ENCODE results near the gene KCNQ4. TPM values are rescaled to one million over a fixed set of nuclear protein-coding genes. Genes with fewer than 3 reads are reported as not detected.

KCNQ4 gene
- total and polyA plus RNA-seq, 2 of the 13 experiments (the other 11 are each of a cell fraction or from before 2014, with no cell fraction given): 0.02 to 0.09 TPM

- DNase-seq (ENCODE audit: low spot score) (no peak), ATAC-seq (no peak), FAIRE-seq (no peak)
- BruUV-seq (replicated peaks): no TSS peak
- Histone ChIP-seq H3K79me2 (ENCODE audit: insufficient read depth, low read length) (no peaks in the 10 kb centered on the region), H3K9ac (ENCODE audit: insufficient read depth, low read depth, low read length) (no peak overlapping the region), H3K36me3 (replicated peaks in 1 of 2; ENCODE audit: control insufficient read depth in 1 of 2, insufficient read depth in 2 of 2, low read length in 2 of 2) (peaks cover 3% of the 10 kb centered on the region in 2 experiments; a peak in 1 of 5 replicates), H3K27ac (ENCODE audit: extremely low read length, insufficient read depth, low read length) (no peak overlapping the region), H3K4me1 (ENCODE audit: insufficient read depth, low read length) (peaks cover 36% of the 10 kb centered on the region), H2AFZ (ENCODE audit: low read length) (no peak overlapping the region), H3K9me3 (ENCODE audit: low read length) (no peaks in the 10 kb centered on the region), H3K4me2 (ENCODE audit: low read depth, low read length) (no peak overlapping the region), H4K20me1 (ENCODE audit: insufficient read depth, low read length) (no peaks in the 10 kb centered on the region), H3K4me3 (replicated peaks in 1 of 3; ENCODE audit: insufficient read depth in 1 of 3, low read depth in 2 of 3, low read length in 3 of 3) (no peak overlapping the region), H3K27me3 (ENCODE audit: control insufficient read depth in 1 of 2, insufficient read depth in 2 of 2, low read length in 2 of 2) (no peaks in the 10 kb centered on the region)
- CTCF ChIA-PET (ENCODE audit: low intra/inter-chr PET ratio, low total read pairs): no interaction called here
- POLR2A ChIA-PET: interaction anchor here (1.2 kb wide), 1 partner anchor 85 kb away, joined by 3 read pairs; the partner anchor contains the start of gene CITED4
- intact Hi-C loops (cut with micrococcal nuclease; ENCODE audit: unreplicated experiment): no loop called here
- WGBS (ENCODE audit: low lambda C conversion rate): 97% methylated on average over 2 of the region's 2 CpGs
- in situ Hi-C loops (cut with HindIII; ENCODE audit: extremely low pct_ligation_motif_present, low pct_unique_long_range_greater_than_20kb): loop anchor here (5.0 kb wide), 1 partner anchor 70 kb away; no protein-coding TSS in a partner anchor
- TF ChIP-seq RARA (CRISPR knock-in tag; IDR thresholded peaks at IDR 0.05): no peak
- no peak for TF ChIP-seq GLMP (CRISPR knock-in tag; IDR thresholded peaks at IDR 0.05; ENCODE audit: borderline replicate concordance)
- no peak for TF ChIP-seq ARID4A (CRISPR knock-in tag; IDR thresholded peaks at IDR 0.05; ENCODE audit: borderline replicate concordance)
- no peak for TF ChIP-seq ZMYM4 (CRISPR knock-in tag; IDR thresholded peaks at IDR 0.05)
- TF ChIP-seq ZNF318 (CRISPR knock-in tag; IDR thresholded peaks at IDR 0.05): no peak
- TF ChIP-seq ASH2L (IDR thresholded peaks at IDR 0.05; ENCODE audit: insufficient read length, low read depth, low read length): no peak
- TF ChIP-seq ZNF501 (CRISPR knock-in tag; IDR thresholded peaks at IDR 0.05): no peak
- TF ChIP-seq ZFP41 (CRISPR knock-in tag; IDR thresholded peaks at IDR 0.05; ENCODE audit: borderline replicate concordance): no peak
- TF ChIP-seq MAF1 (CRISPR knock-in tag; IDR thresholded peaks at IDR 0.05; ENCODE audit: borderline replicate concordance): no peak
Measured at GRCh38 chr1:40777224-40777970, 6.2 kb upstream of the KCNQ4 start.

Data from HepG2 (cell line).